Measurements from ENCODE around the gene C16orf54. TPM values are rescaled to one million over a fixed set of nuclear protein-coding genes. Genes with fewer than 3 reads are reported as not detected.
A peak's percentile ranks its signal among the peaks of the same experiment; 100 is the strongest.

C16orf54 gene
- total and polyA plus RNA-seq, 9 of the 15 experiments (the other 6 are each of a cell fraction or from before 2014, with no cell fraction given): 0.09 TPM; not detected in 8

GRCh38 chr16:29712809-29713208, 33.0 kb downstream of the C16orf54 start:
- intact Hi-C loops (cut with micrococcal nuclease): loop anchor here (5.0 kb wide), 1 partner anchor 71 kb away; no protein-coding TSS in a partner anchor

More at GRCh38 chr16:29712809-29713208, 33.0 kb downstream of the C16orf54 start:
- CTCF ChIA-PET (ENCODE audit: low intra/inter-chr PET ratio): no interaction called here
- peak overlapping the region in 1 of 2 experiments; percentile 8; a peak in 1 of 4 replicates for H3K9ac ChIP-seq (ENCODE audit: insufficient read depth in 1 of 2, low read depth in 2 of 2, low read length in 2 of 2)
- WGBS (ENCODE audit: insufficient coverage, low coverage, missing lambda C conversion rate): 54% methylated on average over 3 of the region's 4 CpGs
- no peaks in the 10 kb centered on the region for H3K79me2 ChIP-seq (ENCODE audit: control insufficient read depth, insufficient read depth, low read length)
- in situ Hi-C loops (cut with MboI): no loop called here
- peak overlapping the region; percentile 52; the same call in 2 of the 3 replicates for H3K27ac ChIP-seq (ENCODE audit: extremely low read depth, low read depth, low read length)
- POLR2A ChIA-PET: interaction anchor here (0.6 to 0.7 kb wide), 2 partner anchors 44 to 1430 kb away, joined by 3 read pairs; no protein-coding TSS in a partner anchor
- peaks cover 8 to 17% of the 10 kb centered on the region in 2 experiments for H3K4me1 ChIP-seq (replicated peaks in 1 of 2; ENCODE audit: control insufficient read depth in 2 of 2, insufficient read depth in 2 of 2, low read length in 2 of 2)
- BruUV-seq (replicated peaks): no TSS peak
- no peak overlapping the region for H3K4me2 ChIP-seq (ENCODE audit: insufficient read depth, low read length)
- no peak for ATAC-seq
- H3K36me3 ChIP-seq (ENCODE audit: control insufficient read depth, insufficient read depth, low read length): no peaks in the 10 kb centered on the region
- H3K9me3 ChIP-seq (replicated peaks; ENCODE audit: control insufficient read depth, insufficient read depth, low read depth, low read length): no peaks in the 10 kb centered on the region
- peak overlapping the region; percentile 96 for H2AFZ ChIP-seq (ENCODE audit: low read depth, low read length)
- DNase-seq (ENCODE audit: extremely low read depth in 1 of 4, low spot score in 3 of 4): peak in 2 of 4 experiments; percentile 8 to 35
- no peaks in the 10 kb centered on the region for H3K27me3 ChIP-seq (ENCODE audit: control insufficient read depth in 2 of 2, insufficient read depth in 2 of 2, low read length in 2 of 2)
- TF ChIP-seq EP400 (IDR thresholded peaks at IDR 0.05) (peak; percentile 45; the same call in 1 of the 2 replicates), MAX (CRISPR knock-in tag; IDR thresholded peaks at IDR 0.05) (no peak), ZBTB17 (CRISPR knock-in tag; IDR thresholded peaks at IDR 0.05) (no peak), ESRRA (IDR thresholded peaks at IDR 0.05; ENCODE audit: borderline replicate concordance, low read depth) (peak; percentile 24; the same call in 1 of the 2 replicates), ZNF644 (tag; IDR thresholded peaks at IDR 0.05; ENCODE audit: low read depth) (no peak), NR4A1 (CRISPR knock-in tag; IDR thresholded peaks at IDR 0.05) (no peak), NR4A1 (tag; IDR thresholded peaks at IDR 0.05) (no peak), ZFX (CRISPR knock-in tag; IDR thresholded peaks at IDR 0.05) (no peak), FOS (IDR thresholded peaks at IDR 0.05; ENCODE audit: extremely low read depth, insufficient read length) (no peak), YY1 (IDR thresholded peaks at IDR 0.05; ENCODE audit: borderline replicate concordance in 1 of 3, control insufficient read depth in 1 of 3, extremely low read depth in 1 of 3, insufficient read depth in 3 of 3, insufficient read length in 1 of 3, insufficient replicate concordance in 2 of 3, low read depth in 1 of 3, low read length in 2 of 3) (peak in 1 of 3 experiments; percentile 58), CXXC5 (CRISPR knock-in tag; IDR thresholded peaks at IDR 0.05) (0 out of 2 replicates have a peak, but pooled peaks have one; percentile 20), ZNF592 (IDR thresholded peaks at IDR 0.05) (peak; percentile 69), NEUROD1 (IDR thresholded peaks at IDR 0.05; ENCODE audit: borderline replicate concordance, low read depth, low read length, partially characterized antibody) (no peak)
- H3K4me3 ChIP-seq: no peak overlapping the region
- H3K9me1 ChIP-seq (ENCODE audit: control insufficient read depth, insufficient read depth, low read length): no peaks in the 10 kb centered on the region
- no peak for FAIRE-seq
- H4K20me1 ChIP-seq (replicated peaks; ENCODE audit: control insufficient read depth, insufficient read depth, low read length): no peaks in the 10 kb centered on the region
